KOPT-K1 (cell line): Measurements from ENCODE around the gene VAMP4.

Experiments
- H3K27ac ChIP-seq: fragments of 200-600 bp; sonication (generic); 2 replicates; pipeline ENCODE4 v1.5.1; 2016; ENCODE audit warnings: antibody characterized with exemption, mild to moderate bottlenecking, low read depth, low read length; ENCODE audit not compliant: poor library complexity, severe bottlenecking
- H3K36me3 ChIP-seq: fragments of 200-600 bp; sonication (generic); 2 replicates; pipeline ENCODE4 v1.5.1; 2017; ENCODE audit warnings: antibody characterized with exemption, mild to moderate bottlenecking, low read length, moderate library complexity; ENCODE audit not compliant: insufficient read depth
- H3K9me3 ChIP-seq: fragments of 200-600 bp; sonication (generic); 2 replicates; pipeline ENCODE4 v1.5.1; 2017; ENCODE audit warnings: antibody characterized with exemption, low read length, mild to moderate bottlenecking; ENCODE audit not compliant: insufficient read depth, poor library complexity, severe bottlenecking

The VAMP4 gene

DNA sequence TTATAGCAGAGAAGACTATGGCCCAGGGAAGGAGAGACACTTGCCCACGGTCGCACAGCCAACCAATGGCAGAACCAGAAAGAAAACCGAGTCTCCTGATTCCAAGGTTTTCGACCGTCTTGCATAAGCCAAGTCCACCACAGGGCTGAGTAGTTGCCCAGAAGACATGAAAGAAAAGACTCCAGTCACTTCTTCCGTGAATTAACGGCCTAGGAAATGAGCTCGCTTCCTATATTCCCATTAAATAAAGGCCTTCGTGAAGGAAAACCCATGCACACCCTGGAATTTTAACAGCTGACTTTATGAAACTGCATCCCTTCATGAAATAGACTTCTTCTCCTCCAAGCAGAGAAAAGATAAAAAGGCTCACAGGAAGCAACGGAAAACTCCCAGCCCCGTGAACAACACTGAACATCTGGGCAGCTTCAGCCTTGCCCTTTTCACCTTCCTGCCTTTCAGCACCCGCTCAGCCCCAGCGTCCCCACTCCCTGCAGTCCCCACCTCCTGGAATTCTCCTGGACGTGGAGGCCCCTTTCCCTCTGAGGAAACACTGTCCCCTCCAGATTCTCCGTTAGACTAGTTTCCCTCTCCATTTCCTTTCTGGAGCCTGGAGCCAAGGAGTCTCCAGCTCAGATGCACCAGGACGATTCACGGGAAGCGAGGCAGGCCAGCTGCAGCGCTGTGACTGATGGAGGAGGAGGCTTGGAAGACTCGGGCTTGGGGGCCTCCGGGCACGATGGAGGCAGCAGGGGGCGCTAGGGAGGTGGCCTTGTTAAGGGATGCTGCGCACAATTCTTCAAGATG lies 86.7 kb downstream of the VAMP4 start:
- no peaks in the 10 kb centered on the region for H3K9me3 ChIP-seq
- H3K36me3 ChIP-seq: no peaks in the 10 kb centered on the region
- no peak overlapping the region for H3K27ac ChIP-seq

DNA sequence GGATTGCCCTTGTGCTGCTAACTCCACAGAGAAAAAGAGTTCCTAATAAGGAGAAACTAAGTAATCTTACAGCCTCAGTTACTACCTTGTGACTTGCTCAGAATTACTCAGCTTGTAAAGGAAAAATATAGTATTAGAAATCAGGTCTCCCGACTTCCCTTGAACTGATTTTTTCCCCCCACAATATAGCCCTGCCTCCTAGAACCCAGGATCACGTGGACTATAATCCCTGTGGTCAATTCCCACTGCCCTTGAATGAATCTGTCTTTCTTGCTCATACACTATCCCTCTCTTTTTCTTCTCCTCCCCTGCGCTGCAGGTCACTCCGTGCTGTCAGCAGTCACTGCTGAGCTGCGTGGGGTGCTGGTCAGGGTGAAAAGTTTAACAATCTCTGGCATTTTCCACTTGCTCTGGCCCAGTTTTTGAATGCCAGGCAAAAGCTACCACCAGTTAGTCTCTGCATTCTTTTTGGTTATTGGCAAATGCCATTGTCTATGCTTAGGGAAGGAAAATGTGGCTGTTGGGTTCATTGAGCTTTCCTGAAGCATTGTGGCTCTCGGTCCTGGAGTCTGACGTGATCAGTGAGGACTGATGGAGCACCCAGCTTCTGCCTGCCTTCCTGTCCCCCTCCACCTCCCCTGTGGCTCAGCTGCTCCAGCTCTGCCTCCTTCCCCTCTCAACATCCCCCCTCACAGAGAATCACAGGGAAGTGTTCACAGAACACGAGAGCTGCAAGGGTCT lies 87.5 kb downstream of the VAMP4 start:
- no peaks in the 10 kb centered on the region for H3K36me3 ChIP-seq
- no peaks in the 10 kb centered on the region for H3K9me3 ChIP-seq
- H3K27ac ChIP-seq: no peak overlapping the region

DNA sequence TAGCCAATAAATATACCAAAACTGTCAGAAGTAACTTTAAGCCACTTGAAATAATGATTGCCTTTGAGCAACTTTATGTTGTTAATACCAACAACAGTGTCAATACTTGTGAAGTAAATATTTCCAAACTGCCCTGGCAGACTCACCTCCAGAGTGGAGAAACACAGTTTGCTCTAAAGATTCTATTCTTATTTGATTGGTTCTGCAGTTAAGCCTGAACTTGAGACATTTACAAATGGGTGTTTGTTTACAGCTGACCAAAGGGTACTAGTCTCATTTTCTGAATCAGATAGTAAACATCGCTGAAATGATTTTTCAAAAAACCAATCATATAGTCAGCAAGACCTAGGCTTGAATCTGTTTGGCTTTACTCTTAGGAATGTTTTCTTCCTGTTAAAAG lies 88.1 kb downstream of the VAMP4 start:
- Histone ChIP-seq H3K27ac (no peak overlapping the region), H3K36me3 (no peaks in the 10 kb centered on the region), H3K9me3 (no peaks in the 10 kb centered on the region)

- H3K9me3 ChIP-seq: no peaks in the 10 kb centered on the region
- no peak within 1 kb of the TSS for H3K27ac ChIP-seq
- H3K36me3 ChIP-seq: no peaks in the 10 kb centered on the region
Measured at GRCh38 chr1:171652234-171652822, 89.5 kb downstream of the VAMP4 start, which contains the start of gene MYOC. Gene MYOC (minus strand): TSS chr1:171652688. CDS start chr1:171652611, 77 bp downstream.
